Caki2 (cell line): ENCODE measurements around the gene TRIM7. TPM values are rescaled to one million over a fixed set of nuclear protein-coding genes. Genes with fewer than 3 reads are reported as not detected.
"Not testable (repeated sequence)": the region's sequence is repeated elsewhere in the genome, so short reads cannot be mapped to it uniquely, and the experiment has no call there.

ENCODE experiments used
- DNase-seq: peaks from one replicate; pipeline ENCODE4 v3.0.0-alpha.2; 2015; ENCODE audit warnings: low read depth
- in situ Hi-C: cut with HindIII; loops from 2 replicates; pipeline ENCODE4 v1.10.0; 2016; ENCODE audit warnings: low sequenced_read_pairs, low pct_unique_long_range_greater_than_20kb, mixed read lengths
- total RNA-seq: library from RNA; depleted of rRNA; stranded (reverse); fragments of >200 nt; shearing (Covaris generic); gene quantifications from 2 replicates; pipeline ENCODE4 v1.2.3, GENCODE V29; 2014; ENCODE audit warnings: low replicate concordance

TRIM7 gene
- total RNA-seq, 1 experiment from 2014 or later: 56.2 TPM

GRCh38 chr5:181218795-181219124, 13.8 kb upstream of the TRIM7 start:
- in situ Hi-C loops: no loop called here
- DNase-seq: no peak

GRCh38 chr5:181217803-181218062, 12.7 kb upstream of the TRIM7 start:
- in situ Hi-C loops: no loop called here
- no peak for DNase-seq

GRCh38 chr5:181217111-181217802, 12.3 kb upstream of the TRIM7 start:
- in situ Hi-C loops: no loop called here
- peak; percentile 83 for DNase-seq

GRCh38 chr5:181215997-181216989, 11.3 kb upstream of the TRIM7 start:
- in situ Hi-C loops: no loop called here
- peak; percentile 74 for DNase-seq

GRCh38 chr5:181214249-181214648, 9.3 kb upstream of the TRIM7 start:
- in situ Hi-C loops, DNase-seq: not testable (repeated sequence)

- in situ Hi-C loops: no loop called here
Observed at GRCh38 chr5:181212934-181213333, 7.9 kb upstream of the TRIM7 start.

GRCh38 chr5:181212080-181212479, 7.1 kb upstream of the TRIM7 start:
- in situ Hi-C loops: no loop called here
- no peak for DNase-seq

More at GRCh38 chr5:181212934-181213333, 7.9 kb upstream of the TRIM7 start:
- no peak for DNase-seq

GRCh38 chr5:181211208-181211607, 6.2 kb upstream of the TRIM7 start:
- in situ Hi-C loops: no loop called here
- no peak for DNase-seq

- in situ Hi-C loops, DNase-seq: not testable (repeated sequence)
Observed at GRCh38 chr5:181210698-181211097, 5.7 kb upstream of the TRIM7 start.

- in situ Hi-C loops, DNase-seq: not testable (repeated sequence)
Observed at GRCh38 chr5:181210148-181210547, 5.2 kb upstream of the TRIM7 start.

GRCh38 chr5:181209006-181209405, 4.0 kb upstream of the TRIM7 start:
- DNase-seq, in situ Hi-C loops: not testable (repeated sequence)

GRCh38 chr5:181207960-181208253, 2.9 kb upstream of the TRIM7 start:
- in situ Hi-C loops: no loop called here
- no peak for DNase-seq

GRCh38 chr5:181207214-181207959, 2.4 kb upstream of the TRIM7 start:
- in situ Hi-C loops: no loop called here
- DNase-seq: peak; percentile 95

- in situ Hi-C loops: no loop called here
- no peak for DNase-seq
Observed at GRCh38 chr5:181205761-181206649, 1.0 kb upstream of the TRIM7 start.

GRCh38 chr5:181204113-181204825, 727 bp downstream of the TRIM7 start:
- in situ Hi-C loops: no loop called here
- peak; percentile 40 for DNase-seq

- in situ Hi-C loops: no loop called here
- DNase-seq: no peak
Observed at GRCh38 chr5:181203777-181204112, 1.3 kb downstream of the TRIM7 start.

- DNase-seq: no peak
- in situ Hi-C loops: no loop called here
Observed at GRCh38 chr5:181203093-181203711, 1.8 kb downstream of the TRIM7 start.
